Activated T-helper 17 cell treated with anti-CD3 and anti-CD28 coated beads, Interleukin-2, amount 50 U/mL, for 72 hours (primary cell): ENCODE results near the gene GPR157. TPM values are rescaled to one million over a fixed set of nuclear protein-coding genes. Genes with fewer than 3 reads are reported as not detected.
"Not testable (repeated sequence)": the region's sequence is repeated elsewhere in the genome, so short reads cannot be mapped to it uniquely, and the experiment has no call there.

Source experiments
- ATAC-seq: fragments of 150-1000 bp; cut with Tn5 transposase; replicated peaks from 2 replicates; pipeline ENCODE4 v1.10.0; 2021; ENCODE audit warnings: mild to moderate bottlenecking, moderate library complexity
- H3K27ac Mint-ChIP-seq: one replicate; pipeline ENCODE4 v1.8.0; 2022; ENCODE audit warnings: mixed read lengths
- H3K27me3 Mint-ChIP-seq: one replicate; pipeline ENCODE4 v1.8.0; 2022; ENCODE audit warnings: mixed read lengths
- H3K36me3 Mint-ChIP-seq: one replicate; pipeline ENCODE4 v1.8.0; 2022; ENCODE audit warnings: low read depth, mild to moderate bottlenecking, mixed read lengths
- H3K4me1 Mint-ChIP-seq: one replicate; pipeline ENCODE4 v1.8.0; 2022; ENCODE audit warnings: mixed read lengths
- H3K4me3 Mint-ChIP-seq: one replicate; pipeline ENCODE4 v1.8.0; 2022; ENCODE audit warnings: mild to moderate bottlenecking, mixed read lengths
- H3K9me3 Mint-ChIP-seq: one replicate; pipeline ENCODE4 v1.8.0; 2022; ENCODE audit warnings: mixed read lengths
- total RNA-seq, 2 donors: library from RNA; stranded (reverse); gene quantifications; one replicate each; pipeline ENCODE4 v1.2.3, GENCODE V29; 2022

The GPR157 gene, protein sequence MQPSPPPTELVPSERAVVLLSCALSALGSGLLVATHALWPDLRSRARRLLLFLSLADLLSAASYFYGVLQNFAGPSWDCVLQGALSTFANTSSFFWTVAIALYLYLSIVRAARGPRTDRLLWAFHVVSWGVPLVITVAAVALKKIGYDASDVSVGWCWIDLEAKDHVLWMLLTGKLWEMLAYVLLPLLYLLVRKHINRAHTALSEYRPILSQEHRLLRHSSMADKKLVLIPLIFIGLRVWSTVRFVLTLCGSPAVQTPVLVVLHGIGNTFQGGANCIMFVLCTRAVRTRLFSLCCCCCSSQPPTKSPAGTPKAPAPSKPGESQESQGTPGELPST
- 10 to 100 TPM; 16.0 to 23.8 TPM for total RNA-seq

DNA sequence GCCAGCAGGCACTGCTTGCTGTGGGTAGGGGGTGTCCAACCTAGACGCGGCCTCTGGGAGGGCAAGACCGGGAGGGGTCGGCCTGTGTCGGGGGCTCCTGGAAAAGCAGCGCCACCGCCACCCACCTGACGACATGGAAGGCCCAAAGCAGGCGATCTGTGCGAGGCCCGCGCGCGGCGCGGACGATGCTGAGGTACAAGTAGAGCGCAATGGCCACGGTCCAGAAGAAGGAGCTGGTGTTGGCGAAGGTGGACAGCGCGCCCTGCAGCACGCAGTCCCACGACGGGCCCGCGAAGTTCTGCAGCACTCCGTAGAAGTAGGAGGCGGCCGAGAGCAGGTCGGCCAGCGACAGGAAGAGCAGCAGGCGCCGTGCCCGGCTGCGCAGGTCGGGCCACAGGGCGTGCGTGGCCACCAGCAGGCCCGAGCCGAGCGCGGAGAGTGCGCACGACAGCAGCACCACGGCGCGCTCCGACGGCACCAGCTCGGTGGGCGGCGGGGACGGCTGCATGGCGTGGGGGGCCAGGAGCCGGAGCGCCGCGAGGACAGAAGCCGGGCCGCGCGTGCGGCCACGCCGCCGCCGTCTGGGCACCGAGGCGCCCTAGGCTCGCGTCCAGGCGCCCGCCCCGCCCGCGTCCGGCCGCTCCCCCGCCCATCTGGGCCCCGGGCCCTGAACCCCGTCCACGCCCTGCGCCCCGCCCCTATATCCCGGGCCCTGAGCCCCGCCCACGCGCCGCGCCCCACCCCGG is at the start of gene GPR157:
Gene GPR157, minus strand, starts transcription at position 583 of the 746 bp plus-strand sequence. Its CDS starts 75 bp downstream, at position 508.
- H3K4me1 Mint-ChIP-seq: no peaks in the 10 kb centered on the region
- H3K27me3 Mint-ChIP-seq: no peaks in the 10 kb centered on the region
- H3K36me3 Mint-ChIP-seq: no peaks in the 10 kb centered on the region
- peak within 1 kb of the TSS; percentile 84 for H3K4me3 Mint-ChIP-seq
- no peaks in the 10 kb centered on the region for H3K9me3 Mint-ChIP-seq
- ATAC-seq: peak; percentile 77
- peak within 1 kb of the TSS; percentile 82 for H3K27ac Mint-ChIP-seq

DNA sequence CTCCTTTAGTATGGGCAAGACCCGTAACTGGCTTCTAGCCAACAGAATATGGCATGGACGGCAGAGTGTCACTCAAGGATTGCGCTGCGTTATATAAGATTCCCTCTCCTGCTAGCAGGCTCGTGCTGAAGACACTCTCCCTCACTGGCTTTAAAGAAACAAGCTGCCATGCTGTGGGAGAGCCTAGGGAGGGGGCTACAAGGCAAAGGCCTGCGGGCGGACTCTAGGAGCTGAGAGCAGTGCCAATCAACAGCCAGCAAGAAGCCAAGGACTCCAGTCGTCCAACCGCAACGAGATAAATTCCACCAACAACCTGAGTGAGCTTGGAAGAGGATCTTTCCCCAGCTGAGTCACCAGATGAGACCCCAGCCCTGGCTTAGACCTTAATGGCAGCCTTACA is 45.9 kb upstream of the GPR157 start:
- Mint-ChIP-seq H3K4me1 (no peaks in the 10 kb centered on the region), H3K4me3 (no peak overlapping the region), H3K27ac (no peak overlapping the region), H3K9me3 (no peaks in the 10 kb centered on the region), H3K36me3 (peaks cover 13% of the 10 kb centered on the region), H3K27me3 (peaks cover 3% of the 10 kb centered on the region)
- no peak for ATAC-seq

DNA sequence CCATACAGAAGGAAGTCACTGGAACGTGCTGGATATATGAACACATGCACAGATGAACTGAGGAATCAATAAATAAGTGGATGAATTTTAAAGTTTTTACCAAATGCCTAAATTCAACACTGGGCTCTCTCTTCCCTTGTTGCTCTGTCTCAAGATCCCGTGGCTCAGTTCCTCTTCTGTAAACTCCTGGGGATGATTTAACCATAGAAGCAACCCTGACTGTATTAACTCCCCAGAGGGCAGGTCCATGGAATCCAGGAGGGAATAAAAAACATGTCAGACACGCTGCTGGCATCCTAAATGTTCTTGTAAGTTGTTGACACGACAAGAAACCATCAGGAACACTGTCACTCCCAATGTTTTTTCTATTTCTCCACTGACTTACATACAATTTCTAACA is 45.3 kb upstream of the GPR157 start:
- H3K4me1 Mint-ChIP-seq: no peaks in the 10 kb centered on the region
- no peak overlapping the region for H3K27ac Mint-ChIP-seq
- no peak for ATAC-seq
- no peaks in the 10 kb centered on the region for H3K9me3 Mint-ChIP-seq
- H3K27me3 Mint-ChIP-seq: no peaks in the 10 kb centered on the region
- peaks cover 9% of the 10 kb centered on the region for H3K36me3 Mint-ChIP-seq
- no peak overlapping the region for H3K4me3 Mint-ChIP-seq

DNA sequence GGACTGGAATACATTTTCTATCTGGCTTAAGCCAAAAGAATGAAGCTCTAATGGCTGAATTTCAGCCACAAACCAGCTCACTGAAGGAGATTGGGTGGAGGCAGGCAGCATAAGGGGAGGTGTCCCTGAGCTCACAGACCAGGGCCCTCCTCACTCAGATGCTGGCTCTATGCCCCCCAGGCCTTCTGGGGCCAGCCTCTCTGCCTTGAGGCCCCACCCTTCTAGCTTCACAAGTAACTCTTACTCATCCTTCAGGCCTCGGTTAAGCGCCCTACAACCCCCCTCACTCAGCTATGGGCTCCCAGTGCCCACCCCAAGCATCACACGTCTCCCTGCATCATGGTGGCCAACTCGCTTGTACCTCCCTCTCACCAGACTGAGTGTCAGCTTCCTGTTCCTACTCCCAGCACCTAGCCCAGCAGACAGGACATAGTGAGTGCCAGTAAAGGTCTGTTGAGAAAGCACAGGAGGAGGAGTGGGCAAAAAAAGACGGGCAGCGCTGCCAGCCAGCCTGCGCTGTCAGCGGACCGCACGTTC is 40.8 kb upstream of the GPR157 start:
- no peaks in the 10 kb centered on the region for H3K36me3 Mint-ChIP-seq
- ATAC-seq: no peak

DNA sequence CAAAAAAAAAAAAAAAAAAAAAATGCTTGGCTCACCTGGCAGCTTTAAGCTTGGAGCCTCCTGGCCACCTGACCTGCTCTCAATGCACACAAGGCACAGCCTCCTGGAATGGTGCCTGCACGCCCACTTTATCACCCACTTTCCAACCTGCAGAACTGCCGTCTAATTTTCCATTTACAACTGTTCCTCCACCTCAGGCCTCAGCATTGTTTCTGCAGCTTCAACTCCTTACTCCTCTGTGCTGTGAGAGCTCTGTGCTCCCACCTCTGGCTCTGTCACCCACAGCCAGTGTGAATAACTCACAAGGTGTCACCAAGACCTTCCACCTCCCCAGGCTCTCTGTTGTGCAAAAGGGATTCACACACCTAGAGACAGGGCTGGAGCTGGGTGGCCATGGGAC is 38.7 kb upstream of the GPR157 start:
- ATAC-seq: no peak
- Mint-ChIP-seq H3K27me3 (no peaks in the 10 kb centered on the region), H3K4me3 (no peak overlapping the region), H3K36me3 (no peaks in the 10 kb centered on the region), H3K9me3 (no peaks in the 10 kb centered on the region), H3K27ac (no peak overlapping the region), H3K4me1 (peaks cover 16% of the 10 kb centered on the region)

More for the DNA sequence above, 40.8 kb upstream of the GPR157 start:
- Mint-ChIP-seq H3K9me3 (no peaks in the 10 kb centered on the region), H3K27ac (no peak overlapping the region), H3K4me1 (peaks cover 4% of the 10 kb centered on the region), H3K4me3 (no peak overlapping the region), H3K27me3 (no peaks in the 10 kb centered on the region)

DNA sequence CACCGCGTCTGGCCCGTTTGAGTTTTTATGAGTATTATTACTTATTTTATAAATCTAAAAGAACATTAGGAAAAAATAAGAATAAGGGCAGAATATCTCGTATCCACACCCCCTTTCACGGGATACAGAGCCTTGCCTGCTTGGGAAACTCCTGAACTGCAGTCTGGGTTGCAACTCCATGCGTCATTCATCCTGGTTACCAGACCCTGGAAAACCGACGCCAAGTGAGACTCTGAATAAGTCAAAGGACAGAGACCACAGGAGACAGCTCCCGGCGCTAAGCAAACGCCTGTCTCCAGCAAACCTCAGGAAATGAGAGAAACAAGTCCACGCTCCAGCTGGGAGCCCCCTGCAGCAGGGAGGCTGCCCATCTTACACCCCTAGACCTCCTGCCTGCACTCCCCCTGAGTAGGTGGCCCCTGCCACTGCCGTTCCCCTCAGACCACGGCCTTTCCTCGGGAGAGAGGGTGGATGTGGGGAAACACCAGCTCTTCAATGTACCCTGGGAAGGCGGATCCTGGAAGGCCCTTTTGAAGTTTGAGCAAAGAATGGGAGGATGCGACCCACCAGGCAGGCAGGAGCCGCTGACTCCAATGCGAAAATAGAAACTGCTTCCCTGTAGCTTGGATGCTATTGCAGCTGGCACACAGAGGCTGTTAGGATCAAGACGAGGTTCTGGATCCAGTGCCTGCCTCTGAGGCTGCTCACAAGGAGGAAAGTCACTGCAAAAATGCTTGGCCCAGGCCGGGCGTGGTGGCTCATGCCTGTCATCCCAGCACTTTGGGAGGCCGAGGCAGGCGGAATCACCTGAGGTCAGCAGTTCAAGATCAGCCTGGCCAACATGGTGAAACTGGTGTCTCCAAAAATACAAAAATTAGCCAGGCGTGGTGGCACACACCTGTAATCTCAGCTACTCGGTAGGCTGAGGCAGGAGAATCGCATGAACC is 37.7 kb upstream of the GPR157 start:
- Mint-ChIP-seq H3K36me3 (no peaks in the 10 kb centered on the region), H3K27me3 (no peaks in the 10 kb centered on the region), H3K27ac (no peak overlapping the region), H3K4me1 (peaks cover 16% of the 10 kb centered on the region), H3K4me3 (no peak overlapping the region), H3K9me3 (no peaks in the 10 kb centered on the region)
- no peak for ATAC-seq

DNA sequence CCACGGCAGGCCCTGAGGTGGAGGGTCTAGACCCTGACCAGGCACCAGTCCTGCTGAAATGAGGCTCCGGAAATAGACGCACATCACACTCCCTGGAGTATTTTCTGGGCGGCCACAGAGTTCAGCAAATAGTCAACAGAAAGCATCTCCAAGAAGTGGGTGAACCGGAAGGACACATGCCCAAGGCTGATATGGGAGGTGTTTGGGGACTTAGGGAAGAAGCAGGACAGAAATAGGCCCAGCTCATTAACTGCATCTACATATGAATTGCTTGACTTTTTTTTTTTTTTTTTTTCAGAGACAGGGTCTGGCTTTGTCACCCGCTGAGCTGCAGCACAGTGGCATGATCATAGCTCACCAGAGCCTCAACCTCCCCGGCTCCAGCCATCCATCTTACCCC is 36.5 kb upstream of the GPR157 start:
- H3K27ac Mint-ChIP-seq: no peak overlapping the region

DNA sequence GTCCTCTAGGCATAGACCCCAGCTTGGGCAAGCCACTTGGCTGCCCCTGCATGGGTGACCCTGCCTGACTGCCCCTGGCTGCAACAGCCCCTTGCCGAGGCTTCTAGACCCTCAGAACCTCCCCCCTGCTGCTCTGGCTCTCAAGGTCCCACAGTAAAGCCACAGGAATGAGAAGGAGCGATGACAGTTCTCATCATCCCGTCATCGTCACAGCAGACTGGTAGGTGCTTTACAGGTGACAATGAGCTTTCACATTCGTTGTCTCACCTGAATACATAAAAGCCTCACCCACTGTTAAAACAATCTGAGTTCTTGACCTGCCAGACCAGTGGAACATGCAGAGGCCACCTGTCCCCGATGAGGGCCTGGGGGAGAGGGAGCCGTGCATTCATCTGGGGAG is 36.0 kb upstream of the GPR157 start:
- Mint-ChIP-seq H3K9me3 (no peaks in the 10 kb centered on the region), H3K4me1 (peaks cover 16% of the 10 kb centered on the region), H3K36me3 (no peaks in the 10 kb centered on the region), H3K4me3 (peak overlapping the region; percentile 33), H3K27ac (peak overlapping the region; percentile 90), H3K27me3 (no peaks in the 10 kb centered on the region)
- ATAC-seq: no peak

More for the DNA sequence above, 36.5 kb upstream of the GPR157 start:
- Mint-ChIP-seq H3K4me3 (no peak overlapping the region), H3K9me3 (no peaks in the 10 kb centered on the region), H3K27me3 (no peaks in the 10 kb centered on the region), H3K4me1 (peaks cover 16% of the 10 kb centered on the region), H3K36me3 (no peaks in the 10 kb centered on the region)
- ATAC-seq: no peak

DNA sequence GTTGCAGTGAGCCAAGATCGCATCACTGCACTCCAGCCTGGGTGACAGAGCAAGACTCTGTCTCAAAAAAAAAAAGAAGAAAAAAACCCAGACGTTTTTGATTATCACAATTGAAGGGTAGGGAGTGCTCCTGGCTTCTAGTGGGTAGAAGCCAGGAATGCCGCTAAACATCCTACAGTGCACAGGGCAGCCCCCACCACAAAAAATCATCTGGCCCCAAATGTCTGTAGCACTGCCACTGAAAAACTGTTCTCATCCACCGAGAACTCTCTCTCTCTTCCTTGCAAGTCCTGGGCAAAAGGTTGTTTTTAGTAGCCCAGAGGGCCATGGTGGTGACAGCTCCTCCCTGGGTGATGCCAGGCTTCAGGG is 35.6 kb upstream of the GPR157 start:
- H3K27me3 Mint-ChIP-seq: no peaks in the 10 kb centered on the region
- H3K36me3 Mint-ChIP-seq: no peaks in the 10 kb centered on the region
- no peaks in the 10 kb centered on the region for H3K9me3 Mint-ChIP-seq
- peaks cover 16% of the 10 kb centered on the region for H3K4me1 Mint-ChIP-seq
- no peak for ATAC-seq
- peak overlapping the region; percentile 68 for H3K4me3 Mint-ChIP-seq
- peak overlapping the region; percentile 90 for H3K27ac Mint-ChIP-seq

DNA sequence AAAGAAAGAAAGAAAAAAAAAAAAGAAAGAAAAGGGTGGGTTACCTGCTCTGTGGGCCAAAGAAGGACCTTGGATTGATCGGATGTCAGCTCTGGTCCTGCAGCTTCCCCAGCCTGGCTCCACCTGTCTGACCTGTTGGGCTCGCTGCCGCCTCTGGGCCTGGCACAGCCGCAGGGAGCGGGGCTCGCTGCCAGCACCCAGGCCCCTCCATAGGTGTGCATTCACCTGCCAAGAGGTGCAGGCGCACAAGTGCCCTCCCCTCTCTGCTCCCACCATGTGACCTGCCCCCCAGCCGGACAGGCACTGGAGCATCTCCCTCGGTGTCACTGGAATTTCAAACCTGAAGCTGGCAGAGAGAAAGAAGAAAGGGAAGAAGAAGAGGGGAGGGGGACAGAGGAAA is 33.1 kb upstream of the GPR157 start:
- Mint-ChIP-seq H3K9me3 (no peaks in the 10 kb centered on the region), H3K36me3 (no peaks in the 10 kb centered on the region), H3K4me1 (peaks cover 12% of the 10 kb centered on the region), H3K27me3 (no peaks in the 10 kb centered on the region), H3K4me3 (no peak overlapping the region), H3K27ac (no peak overlapping the region)
- no peak for ATAC-seq

DNA sequence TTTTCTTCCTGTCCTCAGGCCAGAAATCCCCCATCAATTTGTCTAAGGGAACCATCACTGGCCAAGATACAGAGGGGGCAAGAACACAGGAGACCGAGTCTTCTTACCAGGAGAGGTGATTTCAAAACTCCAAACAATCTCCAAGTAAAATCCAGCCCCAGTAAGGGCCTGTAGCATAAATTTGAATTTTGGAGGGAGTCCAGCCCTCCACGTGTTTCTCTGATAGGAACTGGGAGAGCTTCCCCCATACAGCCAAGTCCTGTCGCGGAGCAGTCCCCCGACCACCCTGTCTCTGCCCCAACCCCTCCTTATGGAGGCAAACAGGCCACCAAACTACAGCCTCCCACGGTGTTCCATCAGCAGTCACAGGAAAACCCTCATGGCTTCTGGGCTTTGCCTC is 32.4 kb upstream of the GPR157 start:
- H3K36me3 Mint-ChIP-seq: no peaks in the 10 kb centered on the region
- H3K27me3 Mint-ChIP-seq: no peaks in the 10 kb centered on the region
- H3K27ac Mint-ChIP-seq: no peak overlapping the region
- H3K4me3 Mint-ChIP-seq: no peak overlapping the region
- ATAC-seq: no peak
- H3K9me3 Mint-ChIP-seq: no peaks in the 10 kb centered on the region
- H3K4me1 Mint-ChIP-seq: peaks cover 12% of the 10 kb centered on the region

DNA sequence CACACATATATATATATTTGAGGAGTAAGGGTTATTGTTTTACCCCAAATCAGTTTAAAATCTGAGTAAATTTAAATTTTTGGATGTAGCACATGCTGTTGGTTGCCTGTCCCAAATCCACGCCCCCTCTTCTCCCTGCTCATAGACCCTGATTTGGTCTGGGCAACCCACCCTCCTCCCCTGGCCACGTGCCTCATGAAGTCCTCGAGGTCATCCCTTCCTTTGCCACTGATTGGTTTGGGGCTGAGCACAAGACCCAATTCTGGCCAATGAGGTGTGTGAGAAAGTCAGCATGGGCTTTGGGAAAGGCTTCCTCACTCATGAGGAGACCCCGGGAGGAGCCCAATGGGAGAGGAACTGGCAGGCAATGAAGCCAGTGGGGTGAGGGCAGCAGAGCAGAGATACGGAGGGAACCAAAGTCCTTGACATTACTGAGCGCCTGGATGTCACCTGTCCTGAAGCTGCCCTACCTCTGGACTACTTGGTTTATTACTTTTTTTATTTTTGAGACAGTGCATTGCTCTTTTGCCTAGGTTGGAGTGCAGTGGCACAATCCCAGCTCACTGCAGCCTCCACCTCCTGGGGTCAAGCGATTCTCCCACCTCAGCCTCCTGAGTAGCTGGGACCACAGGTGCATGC is 31.3 kb upstream of the GPR157 start:
- Mint-ChIP-seq H3K4me1 (peaks cover 12% of the 10 kb centered on the region), H3K27me3 (no peaks in the 10 kb centered on the region), H3K36me3 (no peaks in the 10 kb centered on the region), H3K9me3 (no peaks in the 10 kb centered on the region), H3K27ac (no peak overlapping the region), H3K4me3 (no peak overlapping the region)
- no peak for ATAC-seq

DNA sequence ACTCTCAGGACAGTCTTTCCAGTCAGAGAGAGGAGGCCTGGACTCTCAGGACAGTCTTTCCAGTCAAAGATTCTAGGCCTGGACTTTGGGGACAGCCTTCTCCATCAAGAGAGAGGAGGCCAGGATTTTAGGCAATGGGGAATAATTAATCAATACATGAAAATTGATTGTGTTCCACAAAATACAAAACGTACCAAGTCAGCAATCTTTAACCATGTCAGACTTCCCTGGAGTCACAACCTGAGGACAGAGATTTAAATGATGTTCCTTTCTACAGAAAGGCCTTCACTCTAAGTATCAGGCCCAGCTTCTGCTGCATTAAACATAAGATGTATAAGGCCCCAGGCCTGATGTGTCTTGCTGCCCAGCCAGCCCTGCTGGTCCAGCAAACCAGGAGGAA is 27.0 kb upstream of the GPR157 start:
- Mint-ChIP-seq H3K36me3 (peaks cover 7% of the 10 kb centered on the region), H3K27ac (no peak overlapping the region), H3K9me3 (no peaks in the 10 kb centered on the region), H3K4me1 (no peaks in the 10 kb centered on the region), H3K27me3 (no peaks in the 10 kb centered on the region), H3K4me3 (no peak overlapping the region)
- ATAC-seq: no peak

DNA sequence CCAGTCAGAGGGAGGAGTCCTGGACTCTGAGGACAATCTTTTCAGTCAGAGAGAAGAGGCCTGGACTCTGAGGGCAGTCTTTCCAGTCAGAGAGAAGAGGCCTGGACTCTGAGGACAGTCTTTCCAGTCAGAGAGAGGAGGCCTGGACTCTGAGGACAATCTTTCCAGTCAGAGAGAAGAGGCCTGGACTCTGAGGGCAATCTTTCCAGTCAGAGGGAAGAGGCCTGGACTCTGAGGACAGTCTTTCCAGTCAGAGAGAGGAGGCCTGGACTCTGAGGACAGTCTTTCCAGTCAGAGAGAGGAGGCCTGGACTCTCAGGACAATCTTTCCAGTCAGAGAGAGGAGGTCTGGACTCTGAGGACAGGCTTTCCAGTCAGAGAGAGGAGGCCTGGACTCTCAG is 26.5 kb upstream of the GPR157 start:
- not testable (repeated sequence) for H3K36me3 Mint-ChIP-seq, ATAC-seq, H3K4me1 Mint-ChIP-seq, H3K27me3 Mint-ChIP-seq, H3K9me3 Mint-ChIP-seq, H3K4me3 Mint-ChIP-seq
- peak overlapping the region; percentile 52 for H3K27ac Mint-ChIP-seq
